Astrocyte of the spinal cord (primary cell): Measurements from ENCODE around the gene DOCK2.
"Not testable (repeated sequence)": the region's sequence is repeated elsewhere in the genome, so short reads cannot be mapped to it uniquely, and the experiment has no call there.

Experiments used
- DNase-seq: peaks from one replicate; pipeline ENCODE4 v3.0.0; 2011; ENCODE audit warnings: low read depth, low spot score
- H3K4me3 ChIP-seq: 2 replicates; pipeline ENCODE4 v1.5.1; 2011; ENCODE audit warnings: low read depth, mild to moderate bottlenecking, low read length, moderate library complexity
- in situ Hi-C: cut with HindIII; loops from 2 replicates; pipeline ENCODE4 v1.10.0; 2017; ENCODE audit warnings: low sequenced_read_pairs
- TF ChIP-seq, protein P1 (sequence below): IDR thresholded peaks from 2 replicates; pipeline ENCODE4 v1.5.1; 2012; ENCODE audit warnings: low read depth, mild to moderate bottlenecking, low read length, inconsistent platforms

DOCK2 gene

DNA sequence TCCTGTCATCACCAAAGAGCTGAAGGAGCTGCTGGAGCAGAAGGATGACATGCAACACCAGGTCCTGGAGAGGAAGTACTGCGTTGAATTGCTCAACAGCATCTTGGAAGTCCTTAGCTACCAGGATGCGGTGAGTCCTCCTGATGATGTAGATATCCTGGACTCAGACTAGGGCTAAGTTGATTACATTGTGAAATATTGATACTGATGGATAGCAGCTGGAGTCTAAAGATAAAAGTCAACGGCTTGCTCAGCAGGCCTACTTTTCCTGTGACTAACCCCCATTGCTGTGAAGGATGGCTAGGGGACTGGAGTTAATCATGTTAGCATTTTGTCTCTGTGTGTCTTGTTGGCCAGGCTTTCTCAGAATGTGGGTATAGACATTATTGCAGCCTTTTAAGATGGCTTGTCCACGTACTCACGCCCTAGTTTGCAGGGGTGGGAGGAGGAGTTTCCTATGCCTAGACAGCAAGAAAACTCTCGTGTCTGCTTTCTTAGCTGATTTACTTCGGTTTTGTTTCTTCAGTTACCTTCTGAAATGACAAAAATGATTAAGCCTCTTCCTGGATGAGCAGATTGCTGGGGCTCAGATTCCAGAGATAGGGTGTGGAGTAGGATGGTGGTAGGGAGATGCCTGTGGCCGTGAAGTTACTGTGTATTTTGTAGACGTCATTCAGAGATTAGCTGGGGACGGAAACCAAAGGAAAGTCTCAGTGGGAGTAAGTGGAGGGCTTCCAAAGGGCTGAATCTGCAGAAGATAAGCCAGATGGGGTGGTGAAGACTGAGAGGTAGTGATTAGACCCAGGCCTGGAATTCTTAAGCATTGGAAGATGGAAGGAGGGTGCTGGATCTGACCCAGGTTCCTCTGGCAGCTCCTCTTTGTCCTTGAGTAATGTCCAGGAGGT is 166.3 kb downstream of the DOCK2 start:
- DNase-seq: peak; percentile 83
- TF ChIP-seq, protein P1, sequence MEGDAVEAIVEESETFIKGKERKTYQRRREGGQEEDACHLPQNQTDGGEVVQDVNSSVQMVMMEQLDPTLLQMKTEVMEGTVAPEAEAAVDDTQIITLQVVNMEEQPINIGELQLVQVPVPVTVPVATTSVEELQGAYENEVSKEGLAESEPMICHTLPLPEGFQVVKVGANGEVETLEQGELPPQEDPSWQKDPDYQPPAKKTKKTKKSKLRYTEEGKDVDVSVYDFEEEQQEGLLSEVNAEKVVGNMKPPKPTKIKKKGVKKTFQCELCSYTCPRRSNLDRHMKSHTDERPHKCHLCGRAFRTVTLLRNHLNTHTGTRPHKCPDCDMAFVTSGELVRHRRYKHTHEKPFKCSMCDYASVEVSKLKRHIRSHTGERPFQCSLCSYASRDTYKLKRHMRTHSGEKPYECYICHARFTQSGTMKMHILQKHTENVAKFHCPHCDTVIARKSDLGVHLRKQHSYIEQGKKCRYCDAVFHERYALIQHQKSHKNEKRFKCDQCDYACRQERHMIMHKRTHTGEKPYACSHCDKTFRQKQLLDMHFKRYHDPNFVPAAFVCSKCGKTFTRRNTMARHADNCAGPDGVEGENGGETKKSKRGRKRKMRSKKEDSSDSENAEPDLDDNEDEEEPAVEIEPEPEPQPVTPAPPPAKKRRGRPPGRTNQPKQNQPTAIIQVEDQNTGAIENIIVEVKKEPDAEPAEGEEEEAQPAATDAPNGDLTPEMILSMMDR: no peak
- H3K4me3 ChIP-seq: no peak overlapping the region
- in situ Hi-C loops: no loop called here

GRCh38 chr5:169804861-169805260 is 167.8 kb downstream of the DOCK2 start:
- in situ Hi-C loops: no loop called here
- TF ChIP-seq, protein P1: no peak
- no peak overlapping the region for H3K4me3 ChIP-seq
- DNase-seq: peak; percentile 71

DNA sequence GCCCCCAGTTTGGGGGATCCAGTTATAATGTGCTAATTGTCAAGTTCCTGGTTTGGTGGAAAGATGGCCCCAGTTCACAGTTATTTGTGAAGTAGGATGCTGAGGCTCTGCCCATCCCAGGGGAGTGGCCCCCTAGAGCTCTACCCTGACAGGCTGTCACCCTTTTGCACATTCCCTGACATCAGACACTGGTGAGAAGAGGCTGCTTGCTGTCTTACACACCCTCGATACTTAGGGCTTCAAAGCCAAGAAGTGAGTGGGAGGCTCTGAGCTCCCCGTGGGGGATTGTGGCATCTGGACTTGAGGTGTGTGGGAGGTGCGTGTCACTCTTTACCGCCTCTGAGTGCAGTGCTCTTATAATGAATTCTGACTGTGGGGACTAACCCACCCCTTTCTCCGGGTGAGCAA is 168.5 kb downstream of the DOCK2 start:
- TF ChIP-seq, protein P1: no peak
- in situ Hi-C loops: no loop called here
- DNase-seq: no peak
- no peak overlapping the region for H3K4me3 ChIP-seq

DNA sequence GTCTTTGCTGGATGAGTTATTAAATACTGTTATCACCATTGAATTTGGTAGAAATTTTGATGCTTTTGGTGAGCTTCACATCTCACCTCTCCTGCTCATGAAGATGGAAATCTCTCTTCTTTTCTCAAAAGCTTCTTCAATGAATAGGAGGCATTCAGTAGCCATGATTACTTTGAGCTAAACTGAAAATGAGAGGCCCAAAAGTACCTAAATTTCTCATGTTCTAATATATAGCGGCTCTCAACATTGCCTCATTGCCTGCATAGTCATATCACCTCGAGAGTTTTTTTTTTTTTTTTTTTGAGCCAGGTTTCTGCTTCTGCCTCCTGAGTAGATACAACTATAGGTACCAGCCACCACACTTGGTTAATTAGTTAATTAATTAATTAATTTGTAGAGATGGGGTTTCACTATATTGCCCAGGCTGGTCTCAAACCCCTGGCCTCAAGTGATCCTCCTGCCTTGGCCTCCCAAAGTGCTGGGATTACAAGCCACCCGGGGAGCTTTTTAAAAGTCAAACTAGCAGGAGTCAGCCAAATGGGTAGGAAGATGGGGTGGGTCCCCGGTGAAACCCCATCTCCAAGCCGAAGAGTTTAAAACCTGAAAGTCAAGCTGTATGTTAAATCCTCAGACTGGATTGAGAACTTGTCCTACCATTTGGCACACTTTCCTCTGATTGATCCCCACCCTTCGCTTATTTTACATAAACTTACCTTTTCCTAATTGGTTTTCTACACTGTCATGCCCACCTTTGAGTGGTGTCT is 169.0 kb downstream of the DOCK2 start:
- TF ChIP-seq, protein P1: no peak
- in situ Hi-C loops: no loop called here
- no peak for DNase-seq
- no peak overlapping the region for H3K4me3 ChIP-seq

- in situ Hi-C loops: no loop called here
- no peak overlapping the region for H3K4me3 ChIP-seq
- TF ChIP-seq, protein P1: no peak
- DNase-seq: no peak
These were observed 171.1 kb downstream of the DOCK2 start for GRCh38 chr5:169808118-169808581.

DNA sequence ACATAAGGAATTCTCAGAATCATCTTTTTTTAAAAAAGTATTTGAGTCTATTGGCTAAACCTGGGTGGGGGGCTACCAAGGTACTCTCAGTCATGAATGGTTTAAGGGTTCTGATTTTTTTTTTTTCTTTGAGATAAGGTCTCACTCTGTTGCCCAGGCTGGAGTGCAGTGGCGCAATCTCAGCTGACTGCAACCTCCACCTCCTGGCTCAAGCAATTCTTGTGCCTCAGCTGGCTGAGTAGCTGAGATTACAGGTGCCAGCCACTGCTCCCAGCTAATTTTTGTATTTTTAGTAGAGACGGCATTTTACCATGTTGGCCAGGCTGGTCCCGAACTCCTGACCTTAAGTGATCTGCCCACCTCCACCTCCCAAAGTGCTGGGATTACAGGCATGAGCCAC is 171.8 kb downstream of the DOCK2 start:
- DNase-seq, in situ Hi-C loops: not testable (repeated sequence)

DNA sequence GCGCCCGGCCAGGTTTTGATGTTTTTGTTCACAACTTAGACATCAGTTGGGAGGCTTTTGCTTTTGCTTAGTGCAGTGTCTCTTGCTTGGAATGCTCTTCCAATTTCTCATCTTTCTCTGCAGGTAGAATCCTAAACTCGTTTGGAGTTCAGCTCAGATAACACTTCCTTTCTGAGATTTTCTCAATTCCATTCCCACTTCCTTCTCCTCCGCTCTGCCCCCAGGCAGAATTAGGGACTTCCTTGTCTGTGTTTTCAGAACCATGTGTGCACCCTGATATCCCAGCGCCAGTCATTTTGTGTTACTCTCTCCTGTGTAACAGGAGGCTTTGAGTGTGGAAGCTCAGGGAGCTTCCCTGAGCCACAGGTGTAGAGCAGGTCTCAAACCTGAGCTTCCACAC is 172.2 kb downstream of the DOCK2 start:
- no peak for DNase-seq
- TF ChIP-seq, protein P1: no peak
- no peak overlapping the region for H3K4me3 ChIP-seq
- in situ Hi-C loops: no loop called here

More for the DNA sequence above, 171.8 kb downstream of the DOCK2 start:
- H3K4me3 ChIP-seq: not testable (repeated sequence)
